MM.1S (cell line): ENCODE results near the gene TNIP1.

Source experiments
- EZH2 ChIP-seq: fragments of 300-600 bp; sonication (generic); optimal IDR thresholded peaks from 2 replicates; pipeline ENCODE3; 2017; ENCODE audit warnings: low read depth, mild to moderate bottlenecking, antibody characterized with exemption, low read length, mixed read lengths
- TF ChIP-seq, protein P1 (sequence below): fragments of 300-600 bp; sonication (generic); IDR thresholded peaks from 2 replicates; pipeline ENCODE4 v1.5.1; 2016; ENCODE audit warnings: antibody characterized with exemption, low read length, mixed read lengths

- TF ChIP-seq, protein P1, sequence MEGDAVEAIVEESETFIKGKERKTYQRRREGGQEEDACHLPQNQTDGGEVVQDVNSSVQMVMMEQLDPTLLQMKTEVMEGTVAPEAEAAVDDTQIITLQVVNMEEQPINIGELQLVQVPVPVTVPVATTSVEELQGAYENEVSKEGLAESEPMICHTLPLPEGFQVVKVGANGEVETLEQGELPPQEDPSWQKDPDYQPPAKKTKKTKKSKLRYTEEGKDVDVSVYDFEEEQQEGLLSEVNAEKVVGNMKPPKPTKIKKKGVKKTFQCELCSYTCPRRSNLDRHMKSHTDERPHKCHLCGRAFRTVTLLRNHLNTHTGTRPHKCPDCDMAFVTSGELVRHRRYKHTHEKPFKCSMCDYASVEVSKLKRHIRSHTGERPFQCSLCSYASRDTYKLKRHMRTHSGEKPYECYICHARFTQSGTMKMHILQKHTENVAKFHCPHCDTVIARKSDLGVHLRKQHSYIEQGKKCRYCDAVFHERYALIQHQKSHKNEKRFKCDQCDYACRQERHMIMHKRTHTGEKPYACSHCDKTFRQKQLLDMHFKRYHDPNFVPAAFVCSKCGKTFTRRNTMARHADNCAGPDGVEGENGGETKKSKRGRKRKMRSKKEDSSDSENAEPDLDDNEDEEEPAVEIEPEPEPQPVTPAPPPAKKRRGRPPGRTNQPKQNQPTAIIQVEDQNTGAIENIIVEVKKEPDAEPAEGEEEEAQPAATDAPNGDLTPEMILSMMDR, result no peak
- TF ChIP-seq EZH2, result no peak
These were observed 43.0 kb downstream of the TNIP1 start for GRCh38 chr5:151037561-151038411.
